HG02610 (cell line): Measurements from ENCODE around the gene KCNQ2.

Experiments
- ATAC-seq: cut with Tn5 transposase; IDR thresholded peaks from one replicate; pipeline ENCODE4 v1.9.1; 2021; ENCODE audit warnings: mild to moderate bottlenecking, moderate library complexity; ENCODE audit not compliant: unreplicated experiment

The KCNQ2 gene

GRCh38 chr20:63361519-63362435 is 110.7 kb downstream of the KCNQ2 start:
- no peak for ATAC-seq

- no peak for ATAC-seq
Measured at GRCh38 chr20:63360850-63361518, 111.5 kb downstream of the KCNQ2 start, which contains the start of gene CHRNA4. TSS of gene CHRNA4 (minus strand) at chr20:63361349. CDS start at chr20:63361165, 184 bp downstream.

DNA sequence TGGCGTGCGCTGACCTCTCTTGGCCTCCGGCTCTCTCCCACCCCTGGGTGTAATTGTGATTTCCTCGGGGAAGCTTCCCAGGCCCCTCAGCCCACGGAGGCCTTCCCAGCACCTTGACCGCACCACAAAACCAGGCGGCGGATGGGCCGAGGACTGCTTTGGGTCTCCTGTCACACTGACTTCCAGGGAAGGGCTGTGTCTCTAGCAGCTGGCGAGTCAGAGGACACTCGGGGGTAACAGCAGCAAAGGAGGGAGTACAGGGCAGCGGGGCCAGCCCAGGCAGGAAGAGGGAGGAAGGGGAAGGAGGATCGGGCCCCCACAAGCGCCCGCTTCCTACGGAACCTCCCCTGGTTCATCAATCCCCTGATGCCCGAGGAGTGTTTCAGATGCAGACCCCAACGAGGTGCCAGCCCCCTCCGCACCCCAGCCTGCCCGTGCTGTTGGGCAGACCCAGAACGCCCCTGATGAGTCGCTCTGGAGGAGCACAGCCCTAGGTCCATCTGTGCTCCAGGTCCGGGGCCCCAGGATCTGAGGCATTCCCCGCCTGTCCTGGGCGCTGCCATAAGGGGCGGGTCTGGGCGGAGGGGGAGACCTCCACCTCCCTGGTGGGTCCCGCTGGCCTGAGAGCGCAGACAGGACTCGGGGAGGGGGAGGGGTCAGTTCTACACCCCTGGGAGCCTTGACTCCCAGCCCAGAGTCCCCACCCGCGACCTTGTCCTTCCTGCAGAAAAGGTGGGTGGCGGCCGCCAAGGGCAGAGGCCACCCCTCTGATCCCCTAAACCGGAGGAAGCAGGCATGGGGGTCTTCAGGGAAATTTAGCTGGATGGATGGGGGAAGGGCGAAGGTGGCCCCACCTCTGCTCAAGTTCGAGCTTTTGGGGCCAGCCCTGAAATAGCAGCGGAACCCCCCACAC is 112.3 kb downstream of the KCNQ2 start:
- no peak for ATAC-seq

DNA sequence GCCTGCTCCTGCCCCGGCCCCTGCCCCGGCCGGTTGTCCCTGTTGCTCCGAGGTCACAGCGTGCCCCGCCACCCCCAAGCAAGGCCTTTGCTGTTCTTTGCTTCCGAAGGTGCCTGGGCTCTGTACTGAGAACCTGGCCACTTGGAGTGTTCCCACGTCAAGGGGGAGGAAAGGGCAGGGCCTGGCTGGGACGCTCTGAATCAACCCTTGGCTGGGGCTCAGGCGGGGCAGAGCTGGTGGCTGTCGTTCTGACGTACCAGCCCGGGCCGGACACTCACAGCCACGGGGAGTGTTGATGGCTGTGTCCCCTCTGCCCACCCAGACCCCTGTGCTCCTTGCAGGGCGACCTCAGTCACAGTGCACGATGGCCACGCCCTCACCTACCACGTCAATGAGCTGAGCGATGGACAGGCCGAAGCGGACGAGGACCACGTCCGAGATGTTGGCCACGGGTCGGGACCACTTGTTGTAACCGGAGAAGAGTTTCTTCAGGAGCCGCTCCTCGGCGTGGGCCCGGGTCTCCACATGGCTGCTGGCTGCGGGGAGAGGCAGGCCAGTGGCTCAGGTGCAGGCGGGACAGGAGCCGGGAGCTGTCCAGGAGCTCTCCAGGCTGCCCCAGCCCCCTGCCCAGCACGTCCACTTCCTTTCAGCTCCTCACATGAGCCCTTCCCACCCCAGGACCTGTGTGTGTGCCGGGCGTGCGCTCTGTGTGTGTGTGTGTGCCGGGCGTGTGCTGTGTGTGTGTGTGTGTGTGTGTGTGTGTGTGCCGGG is 113.1 kb downstream of the KCNQ2 start:
- no peak for ATAC-seq

GRCh38 chr20:63357921-63358905 is 114.2 kb downstream of the KCNQ2 start:
- no peak for ATAC-seq

DNA sequence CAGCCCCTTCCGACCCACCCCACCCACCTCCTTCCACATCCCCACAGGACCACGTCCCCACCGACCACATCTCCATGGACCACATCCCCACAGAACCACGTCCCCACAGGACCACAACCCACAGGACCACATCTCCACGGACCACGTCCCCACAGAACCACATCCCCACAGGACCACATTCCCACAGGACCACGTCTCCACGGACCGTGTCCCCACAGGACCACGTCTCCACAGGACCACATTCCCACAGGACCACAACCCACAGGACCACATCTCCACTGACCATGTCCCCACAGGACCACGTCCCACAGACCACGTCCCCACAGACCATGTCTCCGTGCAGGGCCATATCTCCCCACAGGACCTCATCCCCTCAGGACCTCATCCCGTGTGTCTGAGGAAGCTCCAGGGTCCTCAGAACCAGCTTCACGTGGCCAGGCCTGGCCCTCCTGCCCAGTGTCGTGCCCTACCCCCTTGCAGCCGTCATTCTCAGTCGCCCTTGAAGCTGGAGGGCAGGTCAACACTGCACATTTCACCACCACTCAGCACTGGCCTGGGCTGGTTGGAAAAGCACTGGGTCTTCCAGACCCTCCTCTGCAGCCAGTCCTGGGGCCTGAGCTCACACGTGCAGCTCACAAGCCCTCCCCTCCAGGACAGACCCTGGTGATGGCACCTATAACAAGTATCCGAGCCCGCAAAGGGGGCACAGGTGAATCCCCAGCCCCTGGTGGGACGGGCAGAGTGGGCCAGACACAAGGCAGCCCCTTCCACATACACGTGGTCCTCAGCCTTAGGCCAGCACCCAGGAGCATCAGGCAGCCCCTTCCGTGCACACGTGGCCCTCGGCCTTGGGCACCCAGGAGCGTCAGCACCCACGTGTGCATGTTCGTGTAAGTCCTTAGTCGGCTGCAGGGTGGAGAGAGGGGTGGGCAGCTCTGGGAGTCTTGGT is 115.2 kb downstream of the KCNQ2 start:
- no peak for ATAC-seq

GRCh38 chr20:63356511-63356910 is 115.9 kb downstream of the KCNQ2 start:
- ATAC-seq: no peak

DNA sequence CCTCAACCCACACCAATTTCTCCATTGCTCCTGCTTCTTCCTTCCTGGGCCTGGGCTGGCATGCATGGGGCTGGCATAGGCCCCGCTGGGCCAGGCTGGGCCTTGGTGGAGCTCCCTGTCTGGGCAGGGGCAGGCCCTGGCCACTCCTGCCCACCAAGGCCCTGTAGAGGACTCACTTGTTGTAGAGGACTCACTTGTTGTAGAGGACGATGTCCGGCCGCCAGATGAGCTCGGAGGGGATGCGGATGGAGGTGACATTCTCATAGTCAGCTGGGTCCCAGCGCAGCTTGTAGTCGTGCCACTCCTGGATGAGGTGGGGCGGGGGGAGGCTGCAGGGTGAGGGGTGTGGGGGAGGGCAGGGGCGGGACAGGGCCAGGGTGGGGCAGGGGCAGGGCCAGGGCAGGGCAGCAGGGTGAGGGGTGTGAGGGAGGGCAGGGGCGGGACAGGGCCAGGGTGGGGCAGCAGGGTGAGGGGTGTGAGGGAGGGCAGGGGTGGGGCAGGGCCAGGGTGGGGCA is 116.6 kb downstream of the KCNQ2 start:
- ATAC-seq: no peak

- ATAC-seq: no peak
Measured at GRCh38 chr20:63354636-63355350, 117.7 kb downstream of the KCNQ2 start.

- no peak for ATAC-seq
Measured at GRCh38 chr20:63352811-63353221, 119.6 kb downstream of the KCNQ2 start.

DNA sequence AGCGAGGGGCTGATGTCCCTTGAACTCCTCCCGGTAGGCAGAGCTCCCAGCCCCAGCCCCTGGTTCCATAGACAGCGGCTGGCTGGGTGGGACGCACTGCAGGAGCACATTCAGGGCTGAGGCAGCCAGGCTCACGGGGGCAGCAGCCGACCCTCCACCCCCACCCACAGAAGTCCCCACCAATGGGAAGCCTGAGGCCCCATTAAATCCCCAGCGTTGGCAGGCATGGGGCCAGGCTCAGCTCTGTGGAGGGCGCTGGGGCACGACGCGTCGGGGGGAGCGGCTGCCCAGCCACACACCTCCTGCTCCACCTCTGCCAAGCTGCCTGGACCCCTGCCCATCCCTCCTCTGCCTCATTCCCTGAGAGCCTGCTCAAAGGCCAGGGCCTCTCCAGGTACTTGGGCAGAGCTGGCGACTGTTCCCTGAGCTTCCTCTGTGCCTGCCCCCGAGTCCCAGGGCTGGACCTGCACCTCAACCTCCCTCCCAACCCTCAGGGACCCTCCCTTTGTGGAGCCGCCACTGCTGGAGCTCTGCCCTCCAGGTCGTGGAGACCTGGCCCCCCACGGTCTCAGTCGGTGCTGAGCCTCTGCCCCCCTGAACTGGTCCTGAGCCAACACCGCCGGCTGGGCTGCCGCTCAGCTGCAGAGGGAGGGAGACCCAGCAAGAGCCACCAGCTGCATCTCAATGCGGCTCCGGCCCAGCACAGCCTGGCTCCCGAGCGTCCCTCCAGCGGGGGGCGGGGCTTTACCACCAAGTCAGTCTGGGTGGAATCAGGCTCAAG is 120.5 kb downstream of the KCNQ2 start:
- ATAC-seq: no peak

DNA sequence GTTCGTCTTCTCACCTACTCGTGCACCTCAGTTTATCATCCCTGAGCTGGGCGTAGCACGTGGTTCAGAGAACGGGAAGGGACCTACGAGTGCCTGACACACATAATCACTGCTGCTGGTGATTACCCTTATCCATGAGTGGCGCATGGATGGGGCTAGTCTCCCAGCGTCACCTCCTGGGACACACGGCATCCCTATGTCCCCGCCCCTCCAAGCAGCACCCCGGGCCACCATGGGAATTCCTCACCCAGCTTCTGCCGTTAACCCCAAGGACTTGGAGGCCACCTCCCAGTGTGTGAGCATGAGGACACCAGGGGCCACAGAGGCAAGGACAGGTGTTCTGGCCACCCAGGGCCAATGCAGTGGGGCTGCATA is 121.1 kb downstream of the KCNQ2 start:
- ATAC-seq: no peak

DNA sequence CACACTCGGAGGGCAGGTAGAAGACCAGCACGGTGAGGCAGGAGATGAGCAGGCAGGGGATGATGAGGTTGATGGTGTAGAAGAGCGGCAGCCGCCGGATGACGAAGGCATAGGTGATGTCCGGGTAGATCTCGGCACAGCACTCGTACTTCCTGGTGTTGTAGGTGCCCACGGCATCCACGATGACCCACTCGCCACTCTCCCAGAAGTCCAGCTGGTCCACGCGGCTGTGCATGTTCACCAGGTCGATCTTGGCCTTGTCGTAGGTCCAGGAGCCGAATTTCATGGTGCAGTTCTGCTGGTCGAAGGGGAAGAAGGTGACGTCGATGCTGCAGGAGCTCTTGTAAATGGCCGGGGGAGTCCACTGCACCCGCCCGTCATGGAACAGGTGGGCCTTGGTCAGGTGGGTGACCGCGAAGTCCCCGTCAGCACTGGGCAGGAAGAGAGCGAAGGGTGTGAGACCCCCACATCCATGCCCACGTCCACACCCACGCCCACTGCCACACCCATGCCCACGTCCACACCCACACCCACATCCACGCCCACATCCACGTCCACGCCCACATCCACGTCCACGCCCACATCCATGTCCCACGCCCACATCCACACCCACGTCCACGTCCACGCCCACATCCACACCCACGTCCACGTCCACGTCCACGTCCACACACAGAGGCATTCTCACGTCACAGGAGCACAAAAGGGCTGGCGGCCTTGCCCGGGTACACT is 121.7 kb downstream of the KCNQ2 start:
- ATAC-seq: no peak
